HEK293T (cell line): ENCODE data around the gene SNX8.

ENCODE experiments used
- ARNT ChIP-seq: fragments of 450-650 bp; IDR thresholded peaks from 2 replicates; pipeline ENCODE4 v1.6.1; 2017; ENCODE audit warnings: mild to moderate bottlenecking
- ELF4 ChIP-seq: fragments of 450-650 bp; IDR thresholded peaks from 2 replicates; pipeline ENCODE4 v1.6.1; 2017; ENCODE audit warnings: antibody characterized with exemption
- FOXK2 ChIP-seq: fragments of 450-650 bp; IDR thresholded peaks from 2 replicates; pipeline ENCODE4 v1.6.1; 2016; ENCODE audit warnings: mild to moderate bottlenecking
- FOXM1 ChIP-seq: fragments of 450-650 bp; IDR thresholded peaks from 2 replicates; pipeline ENCODE4 v1.6.1; 2017; ENCODE audit warnings: mild to moderate bottlenecking, borderline replicate concordance
- L3MBTL2 ChIP-seq: fragments of 450-650 bp; conservative IDR thresholded peaks from 2 replicates; pipeline ENCODE4 v1.6.1; 2016; ENCODE audit warnings: mild to moderate bottlenecking
- PKNOX1 ChIP-seq: fragments of 450-650 bp; IDR thresholded peaks from 2 replicates; pipeline ENCODE4 v1.6.1; 2016
- SP1 ChIP-seq: fragments of 450-650 bp; IDR thresholded peaks from 2 replicates; pipeline ENCODE4 v1.6.1; 2017
- SUZ12 ChIP-seq: fragments of 450-650 bp; IDR thresholded peaks from 2 replicates; pipeline ENCODE4 v1.6.1; 2016; ENCODE audit warnings: mild to moderate bottlenecking
- TARDBP ChIP-seq: fragments of 450-650 bp; IDR thresholded peaks from 2 replicates; pipeline ENCODE4 v1.6.1; 2016
- ZNF384 ChIP-seq: fragments of 450-650 bp; IDR thresholded peaks from 2 replicates; pipeline ENCODE4 v1.6.1; 2016

GRCh38 chr7:2214636-2215035 lies 99.6 kb downstream of the SNX8 start:
- TF ChIP-seq SUZ12 (no peak), L3MBTL2 (no peak), TARDBP (no peak), ELF4 (no peak), FOXM1 (no peak), SP1 (no peak), PKNOX1 (no peak), ARNT (no peak), FOXK2 (no peak), ZNF384 (no peak)
